ENCODE measurements around the gene TNC. TPM values are rescaled to one million over a fixed set of nuclear protein-coding genes. Genes with fewer than 3 reads are reported as not detected.

The TNC gene
- total RNA-seq, 1 experiment from 2014 or later, result 5.7 TPM

DNA sequence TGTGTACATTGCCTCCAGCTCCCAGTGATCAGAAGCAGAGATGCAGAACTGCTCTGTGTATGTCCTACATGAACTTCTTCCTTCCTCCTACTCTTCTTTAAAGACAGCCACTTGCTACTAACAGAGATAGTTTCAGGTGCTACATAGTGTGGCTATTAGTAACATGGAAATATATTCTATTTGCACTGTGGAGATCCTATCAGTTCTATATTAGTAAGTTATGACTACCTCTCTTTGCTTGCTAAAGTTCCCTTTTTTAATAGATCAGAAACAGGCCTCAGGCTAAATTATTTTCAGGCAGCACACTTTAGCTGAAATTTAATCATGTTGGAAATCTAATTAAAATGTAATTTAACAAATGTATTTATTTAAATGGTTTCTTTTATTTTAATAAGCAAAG lies 123.2 kb downstream of the TNC start:
- Histone ChIP-seq H3K4me1 (ENCODE audit: control insufficient read depth, insufficient read depth, low read length) (no peaks in the 10 kb centered on the region), H3K27me3 (ENCODE audit: control insufficient read depth, insufficient read depth, low read length) (no peaks in the 10 kb centered on the region), H3K27ac (ENCODE audit: low read length) (no peak overlapping the region), H3K36me3 (ENCODE audit: control insufficient read depth, insufficient read depth, low read length) (no peaks in the 10 kb centered on the region), H3K9me3 (ENCODE audit: control insufficient read depth, insufficient read depth, low read depth, low read length) (no peaks in the 10 kb centered on the region), H3K4me3 (ENCODE audit: low read depth in 2 of 2, low read length in 2 of 2) (no peak overlapping the region)
- intact Hi-C loops (cut with micrococcal nuclease; ENCODE audit: unreplicated experiment), result no loop called here
- ChIA-PET POLR2A (no interaction called here), CTCF (no interaction called here)
- ATAC-seq, result no peak
- no TSS peak for BruUV-seq (replicated peaks)
- in situ Hi-C loops (cut with HindIII; ENCODE audit: low pct_unique_long_range_greater_than_20kb, low sequenced_read_pairs), result no loop called here
- no peak for DNase-seq (ENCODE audit: low read depth, low spot score)
- TF ChIP-seq, protein P1, sequence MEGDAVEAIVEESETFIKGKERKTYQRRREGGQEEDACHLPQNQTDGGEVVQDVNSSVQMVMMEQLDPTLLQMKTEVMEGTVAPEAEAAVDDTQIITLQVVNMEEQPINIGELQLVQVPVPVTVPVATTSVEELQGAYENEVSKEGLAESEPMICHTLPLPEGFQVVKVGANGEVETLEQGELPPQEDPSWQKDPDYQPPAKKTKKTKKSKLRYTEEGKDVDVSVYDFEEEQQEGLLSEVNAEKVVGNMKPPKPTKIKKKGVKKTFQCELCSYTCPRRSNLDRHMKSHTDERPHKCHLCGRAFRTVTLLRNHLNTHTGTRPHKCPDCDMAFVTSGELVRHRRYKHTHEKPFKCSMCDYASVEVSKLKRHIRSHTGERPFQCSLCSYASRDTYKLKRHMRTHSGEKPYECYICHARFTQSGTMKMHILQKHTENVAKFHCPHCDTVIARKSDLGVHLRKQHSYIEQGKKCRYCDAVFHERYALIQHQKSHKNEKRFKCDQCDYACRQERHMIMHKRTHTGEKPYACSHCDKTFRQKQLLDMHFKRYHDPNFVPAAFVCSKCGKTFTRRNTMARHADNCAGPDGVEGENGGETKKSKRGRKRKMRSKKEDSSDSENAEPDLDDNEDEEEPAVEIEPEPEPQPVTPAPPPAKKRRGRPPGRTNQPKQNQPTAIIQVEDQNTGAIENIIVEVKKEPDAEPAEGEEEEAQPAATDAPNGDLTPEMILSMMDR (IDR thresholded peaks at IDR 0.05), result no peak
- no peak for TF ChIP-seq SIN3A (IDR thresholded peaks at IDR 0.05; ENCODE audit: borderline replicate concordance, insufficient read depth, low read depth, low read length)
- no peak for TF ChIP-seq POLR2AphosphoS5 (IDR thresholded peaks at IDR 0.05; ENCODE audit: low read depth, low read length)
- TF ChIP-seq, protein P2, sequence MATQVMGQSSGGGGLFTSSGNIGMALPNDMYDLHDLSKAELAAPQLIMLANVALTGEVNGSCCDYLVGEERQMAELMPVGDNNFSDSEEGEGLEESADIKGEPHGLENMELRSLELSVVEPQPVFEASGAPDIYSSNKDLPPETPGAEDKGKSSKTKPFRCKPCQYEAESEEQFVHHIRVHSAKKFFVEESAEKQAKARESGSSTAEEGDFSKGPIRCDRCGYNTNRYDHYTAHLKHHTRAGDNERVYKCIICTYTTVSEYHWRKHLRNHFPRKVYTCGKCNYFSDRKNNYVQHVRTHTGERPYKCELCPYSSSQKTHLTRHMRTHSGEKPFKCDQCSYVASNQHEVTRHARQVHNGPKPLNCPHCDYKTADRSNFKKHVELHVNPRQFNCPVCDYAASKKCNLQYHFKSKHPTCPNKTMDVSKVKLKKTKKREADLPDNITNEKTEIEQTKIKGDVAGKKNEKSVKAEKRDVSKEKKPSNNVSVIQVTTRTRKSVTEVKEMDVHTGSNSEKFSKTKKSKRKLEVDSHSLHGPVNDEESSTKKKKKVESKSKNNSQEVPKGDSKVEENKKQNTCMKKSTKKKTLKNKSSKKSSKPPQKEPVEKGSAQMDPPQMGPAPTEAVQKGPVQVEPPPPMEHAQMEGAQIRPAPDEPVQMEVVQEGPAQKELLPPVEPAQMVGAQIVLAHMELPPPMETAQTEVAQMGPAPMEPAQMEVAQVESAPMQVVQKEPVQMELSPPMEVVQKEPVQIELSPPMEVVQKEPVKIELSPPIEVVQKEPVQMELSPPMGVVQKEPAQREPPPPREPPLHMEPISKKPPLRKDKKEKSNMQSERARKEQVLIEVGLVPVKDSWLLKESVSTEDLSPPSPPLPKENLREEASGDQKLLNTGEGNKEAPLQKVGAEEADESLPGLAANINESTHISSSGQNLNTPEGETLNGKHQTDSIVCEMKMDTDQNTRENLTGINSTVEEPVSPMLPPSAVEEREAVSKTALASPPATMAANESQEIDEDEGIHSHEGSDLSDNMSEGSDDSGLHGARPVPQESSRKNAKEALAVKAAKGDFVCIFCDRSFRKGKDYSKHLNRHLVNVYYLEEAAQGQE (IDR thresholded peaks at IDR 0.05; ENCODE audit: insufficient read depth in 1 of 2, low read depth in 2 of 2, low read length in 1 of 2), result no peak
- no peak for TF ChIP-seq TCF7L2 (IDR thresholded peaks at IDR 0.05; ENCODE audit: low read depth, low read length)

GRCh38 chr9:114991861-114992260 lies 126.1 kb downstream of the TNC start:
- no TSS peak for BruUV-seq (replicated peaks)
- ChIA-PET CTCF (no interaction called here), POLR2A (no interaction called here)
- in situ Hi-C loops (cut with HindIII; ENCODE audit: low pct_unique_long_range_greater_than_20kb, low sequenced_read_pairs) (no loop called here), intact Hi-C loops (cut with micrococcal nuclease; ENCODE audit: unreplicated experiment) (no loop called here)
- ATAC-seq, result no peak
- no peaks in the 10 kb centered on the region for H3K27me3 ChIP-seq (ENCODE audit: control insufficient read depth, insufficient read depth, low read length)
- no peak overlapping the region for H3K27ac ChIP-seq (ENCODE audit: low read length)
- no peaks in the 10 kb centered on the region for H3K9me3 ChIP-seq (ENCODE audit: control insufficient read depth, insufficient read depth, low read depth, low read length)
- DNase-seq (ENCODE audit: low read depth, low spot score), result no peak
- H3K4me3 ChIP-seq (ENCODE audit: low read depth in 2 of 2, low read length in 2 of 2), result no peak overlapping the region
- no peaks in the 10 kb centered on the region for H3K36me3 ChIP-seq (ENCODE audit: control insufficient read depth, insufficient read depth, low read length)
- no peak for TF ChIP-seq POLR2AphosphoS5 (IDR thresholded peaks at IDR 0.05; ENCODE audit: low read depth, low read length)
- no peak for TF ChIP-seq TCF7L2 (IDR thresholded peaks at IDR 0.05; ENCODE audit: low read depth, low read length)
- TF ChIP-seq, protein P1 (IDR thresholded peaks at IDR 0.05), result no peak
- TF ChIP-seq SIN3A (IDR thresholded peaks at IDR 0.05; ENCODE audit: borderline replicate concordance, insufficient read depth, low read depth, low read length), result no peak
- TF ChIP-seq, protein P2 (IDR thresholded peaks at IDR 0.05; ENCODE audit: insufficient read depth in 1 of 2, low read depth in 2 of 2, low read length in 1 of 2), result no peak
- H3K4me1 ChIP-seq (ENCODE audit: control insufficient read depth, insufficient read depth, low read length), result no peaks in the 10 kb centered on the region
